ENCODE measurements around the gene PADI3. TPM values are rescaled to one million over a fixed set of nuclear protein-coding genes. Genes with fewer than 3 reads are reported as not detected.

PADI3 gene
- total and polyA plus RNA-seq, 2 of the 8 experiments (the other 6 are each of a cell fraction or from before 2014, with no cell fraction given) = 0.37 to 0.94 TPM

GRCh38 chr1:17258758-17259130, 9.8 kb downstream of the PADI3 start:
- H4K5ac ChIP-seq (ENCODE audit: insufficient read length, low read depth, low read length) = no peak overlapping the region
- no peak overlapping the region for H4K8ac ChIP-seq (ENCODE audit: extremely low read depth, insufficient read depth, low read length)
- no peaks in the 10 kb centered on the region for H4K20me1 ChIP-seq (replicated peaks in 1 of 2; ENCODE audit: control insufficient read depth in 1 of 2, insufficient read depth in 2 of 2, low read length in 2 of 2)
- no peak overlapping the region for H3K18ac ChIP-seq (ENCODE audit: extremely low read depth, low read length)
- no peak overlapping the region for H3K56ac ChIP-seq (replicated peaks; ENCODE audit: insufficient read length, low read depth, low read length)
- H2BK120ac ChIP-seq (replicated peaks; ENCODE audit: low read depth, low read length) = no peak overlapping the region
- CTCF ChIA-PET (ENCODE audit: partially characterized antibody) = interaction anchor here (0.6 to 3.7 kb wide), 13 partner anchors 10 to 1921 kb away, joined by 3 to 19 read pairs (median 3); partner anchors contain the start of gene PADI3
- no peak overlapping the region for H3K4me2 ChIP-seq (ENCODE audit: insufficient read depth in 1 of 2, low read depth in 2 of 2, low read length in 2 of 2)
- H3K4me3 ChIP-seq (ENCODE audit: extremely low read depth in 1 of 4, insufficient read depth in 2 of 4, low read depth in 3 of 4, low read length in 4 of 4) = no peak overlapping the region
- H3K27ac ChIP-seq (ENCODE audit: low read depth, low read length) = no peak overlapping the region
- no peak overlapping the region for H2BK5ac ChIP-seq (ENCODE audit: low read depth, low read length)
- H2AFZ ChIP-seq (ENCODE audit: low read length) = no peak overlapping the region
- H3K4ac ChIP-seq (replicated peaks; ENCODE audit: insufficient read length, low read depth, low read length) = no peak overlapping the region
- H4K91ac ChIP-seq (replicated peaks; ENCODE audit: insufficient read length, low read length) = no peak overlapping the region
- H2BK20ac ChIP-seq (ENCODE audit: low read length) = no peak overlapping the region
- peaks cover 0 to 2% (median 0%) of the 10 kb centered on the region in 4 experiments; a peak in 1 of 7 replicates for H3K27me3 ChIP-seq (replicated peaks in 1 of 4; ENCODE audit: control insufficient read depth in 3 of 4, extremely low read depth in 1 of 4, insufficient read depth in 3 of 4, low read length in 3 of 4)
- H3K36me3 ChIP-seq (ENCODE audit: control insufficient read depth in 2 of 4, insufficient read depth in 4 of 4, low read length in 3 of 4) = no peaks in the 10 kb centered on the region
- DNase-seq (ENCODE audit: low read depth in 1 of 2, low spot score in 2 of 2) (no peak), FAIRE-seq (no peak)
- POLR2A ChIA-PET (ENCODE audit: partially characterized antibody) = interaction anchor here (0.6 to 1.5 kb wide), 2 partner anchors 8 to 43 kb away, joined by 3 read pairs; no protein-coding TSS in a partner anchor
- 97% methylated on average over 6 of the region's 6 CpGs; no CpG with 5 or more reads in 1 of the 2 experiments for WGBS, 2 experiments (ENCODE audit: extremely low coverage in 1 of 2, insufficient coverage in 1 of 2, insufficient read length in 1 of 2, insufficient replicate concordance in 2 of 2, low coverage in 1 of 2, low lambda C conversion rate in 2 of 2, missing lambda C conversion rate in 1 of 2)
- H3K79me2 ChIP-seq (ENCODE audit: control insufficient read depth in 1 of 2, insufficient read depth in 2 of 2, low read length in 2 of 2) = no peaks in the 10 kb centered on the region
- no peak overlapping the region for H2BK12ac ChIP-seq (ENCODE audit: low read depth, low read length)
- H2AK5ac ChIP-seq (ENCODE audit: low read depth, low read length) = no peak overlapping the region
- H3K23me2 ChIP-seq (ENCODE audit: low read depth, low read length) = no peaks in the 10 kb centered on the region; the same call in 1 of the 2 replicates
- no peaks in the 10 kb centered on the region for H3K9me3 ChIP-seq (ENCODE audit: insufficient read depth in 2 of 2, low read depth in 1 of 2, low read length in 1 of 2)
- H3K23ac ChIP-seq (ENCODE audit: insufficient read length) = no peak overlapping the region
- TF ChIP-seq SIN3A (conservative IDR thresholded peaks at IDR 0.05 in 1 of 2, IDR thresholded peaks at IDR 0.05 in 1 of 2; ENCODE audit: low read depth in 1 of 2, low read length in 2 of 2) (no peak), TBP (IDR thresholded peaks at IDR 0.05; ENCODE audit: low read depth, low read length) (no peak), CEBPB (IDR thresholded peaks at IDR 0.05; ENCODE audit: low read depth, low read length) (no peak), ATF2 (IDR thresholded peaks at IDR 0.05; ENCODE audit: low read length) (no peak), GTF2F1 (IDR thresholded peaks at IDR 0.05; ENCODE audit: borderline replicate concordance, low read depth, low read length) (no peak), CREB1 (IDR thresholded peaks at IDR 0.05) (no peak), EGR1 (IDR thresholded peaks at IDR 0.05; ENCODE audit: borderline replicate concordance, low read depth, low read length) (no peak)
- no peaks in the 10 kb centered on the region for H3K79me1 ChIP-seq (ENCODE audit: low read depth, low read length)
- no peaks in the 10 kb centered on the region for H3K4me1 ChIP-seq (replicated peaks in 1 of 4; ENCODE audit: control insufficient read depth in 3 of 4, insufficient read depth in 4 of 4, low read length in 3 of 4)
- no peak overlapping the region for H3K14ac ChIP-seq (ENCODE audit: insufficient read length)
- no peak overlapping the region for H2BK15ac ChIP-seq (ENCODE audit: low read length)
- H3K9ac ChIP-seq (replicated peaks in 1 of 4; ENCODE audit: extremely low read depth in 1 of 4, low read depth in 3 of 4, low read length in 3 of 4) = no peak overlapping the region

All from H1 (cell line).